GM13976 (cell line): ENCODE results near the gene BMERB1.

Experiments
- DNase-seq: peaks from one replicate; pipeline ENCODE4 v3.0.0; 2012; ENCODE audit warnings: low spot score
- in situ Hi-C: fragments of 300-500 bp; cut with MboI; formaldehyde crosslinking; loops from one replicate; pipeline ENCODE4 v1.12.0; 2022; ENCODE audit warnings: low sequenced_read_pairs, mixed read lengths, inconsistent platforms; ENCODE audit not compliant: unreplicated experiment
- TF ChIP-seq, protein P1 (sequence below): IDR thresholded peaks from 2 replicates; pipeline ENCODE4 v1.5.1; 2012; ENCODE audit warnings: borderline replicate concordance, mild to moderate bottlenecking; ENCODE audit not compliant: insufficient read depth; ENCODE audit errors: extremely low read depth, missing control alignments, control extremely low read depth

The BMERB1 gene

GRCh38 chr16:15576960-15577958, 142.9 kb downstream of the BMERB1 start:
- in situ Hi-C loops = no loop called here
- DNase-seq = no peak
- TF ChIP-seq, protein P1, sequence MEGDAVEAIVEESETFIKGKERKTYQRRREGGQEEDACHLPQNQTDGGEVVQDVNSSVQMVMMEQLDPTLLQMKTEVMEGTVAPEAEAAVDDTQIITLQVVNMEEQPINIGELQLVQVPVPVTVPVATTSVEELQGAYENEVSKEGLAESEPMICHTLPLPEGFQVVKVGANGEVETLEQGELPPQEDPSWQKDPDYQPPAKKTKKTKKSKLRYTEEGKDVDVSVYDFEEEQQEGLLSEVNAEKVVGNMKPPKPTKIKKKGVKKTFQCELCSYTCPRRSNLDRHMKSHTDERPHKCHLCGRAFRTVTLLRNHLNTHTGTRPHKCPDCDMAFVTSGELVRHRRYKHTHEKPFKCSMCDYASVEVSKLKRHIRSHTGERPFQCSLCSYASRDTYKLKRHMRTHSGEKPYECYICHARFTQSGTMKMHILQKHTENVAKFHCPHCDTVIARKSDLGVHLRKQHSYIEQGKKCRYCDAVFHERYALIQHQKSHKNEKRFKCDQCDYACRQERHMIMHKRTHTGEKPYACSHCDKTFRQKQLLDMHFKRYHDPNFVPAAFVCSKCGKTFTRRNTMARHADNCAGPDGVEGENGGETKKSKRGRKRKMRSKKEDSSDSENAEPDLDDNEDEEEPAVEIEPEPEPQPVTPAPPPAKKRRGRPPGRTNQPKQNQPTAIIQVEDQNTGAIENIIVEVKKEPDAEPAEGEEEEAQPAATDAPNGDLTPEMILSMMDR = no peak

DNA sequence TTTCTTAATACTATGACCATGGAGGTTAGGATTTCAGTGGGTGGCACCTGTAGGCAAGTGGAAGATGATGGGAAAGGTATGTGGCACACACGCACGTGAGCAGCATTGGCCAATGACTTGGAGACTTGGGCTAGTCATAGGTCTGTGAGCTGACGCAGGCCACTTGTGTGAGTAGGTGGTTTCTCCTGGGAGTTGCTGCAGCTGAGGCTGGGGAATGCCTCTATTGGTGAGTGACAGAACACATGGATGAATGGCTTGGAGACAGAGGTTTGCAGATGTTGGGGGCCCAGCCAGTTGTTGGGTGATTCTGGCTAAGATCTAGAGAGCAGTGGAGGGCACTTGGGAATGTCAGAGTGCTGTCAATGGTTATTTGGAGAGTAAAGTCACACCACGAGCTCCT, 144.4 kb downstream of the BMERB1 start:
- in situ Hi-C loops = no loop called here
- TF ChIP-seq, protein P1 = no peak
- no peak for DNase-seq

GRCh38 chr16:15581127-15581815, 146.9 kb downstream of the BMERB1 start:
- in situ Hi-C loops = no loop called here
- no peak for DNase-seq
- TF ChIP-seq, protein P1 = no peak

- TF ChIP-seq, protein P1 = no peak
- in situ Hi-C loops = no loop called here
- no peak for DNase-seq
Measured at GRCh38 chr16:15583526-15583925, 149.1 kb downstream of the BMERB1 start.

DNA sequence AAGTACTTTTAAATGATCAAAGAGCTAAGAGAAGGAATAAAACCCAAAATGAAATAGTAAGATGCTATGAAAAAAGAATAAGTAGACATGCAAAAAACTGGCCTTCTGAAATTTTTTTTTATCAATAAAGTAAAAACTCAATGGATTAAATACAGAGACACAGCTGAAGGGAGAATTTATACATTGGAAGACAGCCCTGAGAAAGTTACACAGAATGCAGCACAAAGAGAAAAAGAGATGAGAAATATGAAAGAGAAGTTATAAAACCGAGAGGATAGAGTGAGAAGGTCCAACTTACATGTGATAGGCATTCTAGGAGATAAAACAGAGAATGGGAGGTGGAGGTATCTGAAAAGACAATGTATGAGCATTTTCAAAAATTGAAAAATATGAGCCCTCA, 151.6 kb downstream of the BMERB1 start:
- DNase-seq = no peak
- in situ Hi-C loops = no loop called here
- TF ChIP-seq, protein P1 = no peak

- DNase-seq = no peak
- in situ Hi-C loops = no loop called here
- TF ChIP-seq, protein P1 = no peak
Measured at GRCh38 chr16:15586716-15587115, 152.3 kb downstream of the BMERB1 start.
